Cardiac atrium fibroblast (primary cell): ENCODE measurements around the gene IL16. TPM values are rescaled to one million over a fixed set of nuclear protein-coding genes. Genes with fewer than 3 reads are reported as not detected.

ENCODE experiments used
- total RNA-seq: library from RNA; depleted of rRNA; stranded (reverse); fragments of >200 nt; gene quantifications from 2 replicates; pipeline ENCODE4 v1.2.3, GENCODE V29; 2015

Gene IL16
- total RNA-seq, result 1.1 and 2.2 TPM in 2 replicates

GRCh38 chr15:81196576-81197254 lies at the start of gene IL16:
IL16 (plus strand) TSS chr15:81196879; CDS start chr15:81225400, 28,521 bp downstream.

GRCh38 chr15:81323944-81324881 lies 127.5 kb downstream of the IL16 start, which contains the start of gene STARD5:
STARD5 (minus strand) TSS chr15:81324141; CDS start chr15:81324099, 42 bp downstream.

Other genes with a start within 250 kb of the IL16 start
- 17.2 and 19.9 TPM in 2 replicates for gene MESD, start 207.1 kb upstream of the IL16 start, total RNA-seq
- gene TLNRD1, start 196.0 kb upstream of the IL16 start, total RNA-seq, result 9.6 and 12.5 TPM in 2 replicates
- gene CFAP161, start 62.6 kb upstream of the IL16 start, total RNA-seq, result not detected in 2 replicates
- gene STARD5, start 127.3 kb downstream of the IL16 start, total RNA-seq, result 9.4 and 13.6 TPM in 2 replicates
- gene TMC3, start 177.3 kb downstream of the IL16 start, total RNA-seq, result 0.32 TPM in 1 of 2 replicates, not detected in the other